Endothelial cell of umbilical vein (primary cell): ENCODE results near the gene CRTC1. TPM values are rescaled to one million over a fixed set of nuclear protein-coding genes. Genes with fewer than 3 reads are reported as not detected.

Source experiments
- BruUV-seq: library from RNA; stranded (reverse); fragments of 400-500 nt; replicated peaks from 2 replicates; lab custom pipeline; 2021; lab: Mats Ljungman, UMichigan
- CTCF ChIA-PET: fragments of 300-600, 350-600 bp; sonication (Branson Sonifier 250); formaldehyde crosslinking; loops from one replicate; lab custom pipeline; 2021; ENCODE audit warnings: antibody characterized with exemption, inconsistent platforms; lab: Charles Lee
- POLR2A ChIA-PET: fragments of 300-600, 350-600 bp; sonication (Branson Sonifier 250); formaldehyde crosslinking; loops from one replicate; lab custom pipeline; 2021; ENCODE audit warnings: antibody characterized with exemption, inconsistent platforms; lab: Charles Lee
- DNase-seq: peaks from one replicate; pipeline ENCODE4 v3.0.0-alpha.2; 2011; ENCODE audit warnings: low read depth, low spot score
- FAIRE-seq: peaks from 2 replicates; lab custom pipeline; 2011; peaks lifted over from hg19 to GRCh38; lab: Jason Lieb, UNC
- H2AFZ ChIP-seq: 2 replicates; pipeline ENCODE4 v1.6.0; 2012; ENCODE audit warnings: low read depth, low read length, control low read depth, inconsistent platforms
- H3K27ac ChIP-seq: 2 replicates; pipeline ENCODE4 v1.5.1; 2011; ENCODE audit warnings: low read depth, mild to moderate bottlenecking, control low read depth, low read length, moderate library complexity; ENCODE audit not compliant: insufficient read depth
- H3K27me3 ChIP-seq, 2 experiments: 2 replicates each; pipeline versions ENCODE4 v1.6.0 to v1.6.1; 2011; ENCODE audit warnings: low read length in 2 of 2, mixed read lengths in 1 of 2; ENCODE audit not compliant: control insufficient read depth in 2 of 2, insufficient read depth in 2 of 2
- H3K36me3 ChIP-seq, 2 experiments: 2 replicates in 1 of 2; 3 replicates in 1 of 2; pipeline ENCODE4 v1.5.1; 2011; ENCODE audit warnings: low read length in 2 of 2, mild to moderate bottlenecking in 1 of 2, moderate library complexity in 1 of 2; ENCODE audit not compliant: control insufficient read depth in 2 of 2, insufficient read depth in 2 of 2; ENCODE audit errors: extremely low read depth in 1 of 2
- H3K4me1 ChIP-seq: 3 replicates; pipeline ENCODE4 v1.5.1; 2011; ENCODE audit warnings: mild to moderate bottlenecking, low read length; ENCODE audit not compliant: control insufficient read depth, insufficient read depth; ENCODE audit errors: extremely low read depth
- H3K4me2 ChIP-seq: 2 replicates; pipeline ENCODE4 v1.6.1; 2011; ENCODE audit warnings: low read length, control low read depth, mixed read lengths; ENCODE audit not compliant: insufficient read depth
- H3K4me3 ChIP-seq, 3 experiments: fragments of 200-600 bp in 1 of 3; sonication (generic), shearing (Covaris generic) in 1 of 3; replicated peaks in 1 of 3; 2 replicates each; pipeline ENCODE4 v1.5.1; 2011 to 2016; ENCODE audit warnings: control low read depth in 3 of 3, low read length in 3 of 3, mild to moderate bottlenecking in 2 of 3, inconsistent platforms in 1 of 3, low read depth in 1 of 3, moderate library complexity in 1 of 3; ENCODE audit not compliant: insufficient read depth in 1 of 3
- H3K79me2 ChIP-seq: 2 replicates; pipeline ENCODE4 v1.6.0; 2012; ENCODE audit warnings: low read length, inconsistent platforms; ENCODE audit not compliant: control insufficient read depth, insufficient read depth
- H3K9ac ChIP-seq: replicated peaks from 2 replicates; pipeline ENCODE3; 2011; ENCODE audit warnings: low read length, control low read depth; ENCODE audit not compliant: insufficient read depth; ENCODE audit errors: extremely low read depth
- H3K9me1 ChIP-seq: replicated peaks from 3 replicates; pipeline ENCODE4 v1.6.0; 2011; ENCODE audit warnings: mild to moderate bottlenecking, low read length; ENCODE audit not compliant: control insufficient read depth, insufficient read depth; ENCODE audit errors: extremely low read depth
- H3K9me3 ChIP-seq: replicated peaks from 2 replicates; pipeline ENCODE4 v1.5.1; 2012; ENCODE audit warnings: low read length, inconsistent platforms; ENCODE audit not compliant: control insufficient read depth, insufficient read depth
- H4K20me1 ChIP-seq: replicated peaks from 2 replicates; pipeline ENCODE3; 2011; ENCODE audit warnings: mild to moderate bottlenecking, low read length; ENCODE audit not compliant: control insufficient read depth, insufficient read depth; ENCODE audit errors: extremely low read depth
- EZH2 ChIP-seq: IDR thresholded peaks from 2 replicates; pipeline ENCODE4 v1.6.1; 2012; ENCODE audit warnings: borderline replicate concordance, low read depth, mild to moderate bottlenecking, moderate library complexity, low read length, inconsistent platforms; ENCODE audit not compliant: severe bottlenecking
- FOS ChIP-seq: IDR thresholded peaks from 2 replicates; pipeline ENCODE4 v1.6.1; 2011; ENCODE audit warnings: mild to moderate bottlenecking, low read length, moderate library complexity, borderline replicate concordance; ENCODE audit not compliant: insufficient read depth
- GATA2 ChIP-seq: IDR thresholded peaks from 2 replicates; pipeline ENCODE4 v1.7.0; 2011; ENCODE audit warnings: low read depth, mild to moderate bottlenecking, moderate library complexity, mixed read lengths, low read length; ENCODE audit not compliant: insufficient read length, insufficient read depth
- JUN ChIP-seq: IDR thresholded peaks from 2 replicates; pipeline ENCODE4 v1.6.1; 2011; ENCODE audit warnings: borderline replicate concordance, low read depth; ENCODE audit not compliant: insufficient read length, insufficient read depth
- MYC ChIP-seq: IDR thresholded peaks from one replicate; pipeline ENCODE4 v1.6.1; 2011; ENCODE audit warnings: mild to moderate bottlenecking, low read depth, low read length
- POLR2A ChIP-seq: IDR thresholded peaks from 2 replicates; pipeline ENCODE4 v1.6.1; 2012; ENCODE audit warnings: low read depth, mild to moderate bottlenecking, control low read depth, low read length
- POLR2AphosphoS5 ChIP-seq: IDR thresholded peaks from 2 replicates; pipeline ENCODE4 v1.6.1; 2012; ENCODE audit warnings: low read depth, mild to moderate bottlenecking, control low read depth, low read length, moderate library complexity; ENCODE audit not compliant: insufficient read depth
- dilution Hi-C: fragments of 300-500 bp; cut with MboI; formaldehyde crosslinking; loops from one replicate; pipeline ENCODE4 v1.15.0; 2019; ENCODE audit warnings: low sequenced_read_pairs; ENCODE audit not compliant: extremely low pct_ligation_motif_present
- intact Hi-C: fragments of 100-400 bp; cut with micrococcal nuclease; formaldehyde crosslinking; loops from one replicate; pipeline ENCODE4 v1.10.0; 2022
- polyA plus RNA-seq, 4 experiments: library from polyadenylated mRNA; depleted of rRNA in 3 of 4; stranded (reverse) in 3 of 4; unstranded in 1 of 4; fragments of >200 nt; gene quantifications; 2 replicates each; pipeline versions ENCODE4 v1.2.1 to v1.2.3, GENCODE V29; 2011 to 2012; ENCODE audit warnings: missing spikeins in 1 of 4
- total RNA-seq: library from RNA; stranded (reverse); gene quantifications from 2 replicates; pipeline ENCODE4 v1.2.3, GENCODE V29; 2021
- TF ChIP-seq, protein P1 (sequence below): IDR thresholded peaks from 2 replicates; pipeline ENCODE4 v1.6.1; 2011; ENCODE audit not compliant: insufficient read depth, insufficient read length
- TF ChIP-seq, protein P2 (sequence below), 2 donors: IDR thresholded peaks; 1 replicate in 1 of 2; 2 replicates in 1 of 2; pipeline ENCODE4 v1.5.1; 2011; ENCODE audit warnings: low read length in 2 of 2, mild to moderate bottlenecking in 2 of 2, moderate library complexity in 2 of 2, control low read depth in 1 of 2, inconsistent platforms in 1 of 2, low read depth in 1 of 2; ENCODE audit not compliant: insufficient read depth in 1 of 2; ENCODE audit errors: extremely low read depth in 1 of 2

Gene CRTC1
- total and polyA plus RNA-seq, 2 donors (not counting 3 experiments of a cell fraction or from before 2014, with no cell fraction given) = 4.2 to 11.4 TPM

DNA sequence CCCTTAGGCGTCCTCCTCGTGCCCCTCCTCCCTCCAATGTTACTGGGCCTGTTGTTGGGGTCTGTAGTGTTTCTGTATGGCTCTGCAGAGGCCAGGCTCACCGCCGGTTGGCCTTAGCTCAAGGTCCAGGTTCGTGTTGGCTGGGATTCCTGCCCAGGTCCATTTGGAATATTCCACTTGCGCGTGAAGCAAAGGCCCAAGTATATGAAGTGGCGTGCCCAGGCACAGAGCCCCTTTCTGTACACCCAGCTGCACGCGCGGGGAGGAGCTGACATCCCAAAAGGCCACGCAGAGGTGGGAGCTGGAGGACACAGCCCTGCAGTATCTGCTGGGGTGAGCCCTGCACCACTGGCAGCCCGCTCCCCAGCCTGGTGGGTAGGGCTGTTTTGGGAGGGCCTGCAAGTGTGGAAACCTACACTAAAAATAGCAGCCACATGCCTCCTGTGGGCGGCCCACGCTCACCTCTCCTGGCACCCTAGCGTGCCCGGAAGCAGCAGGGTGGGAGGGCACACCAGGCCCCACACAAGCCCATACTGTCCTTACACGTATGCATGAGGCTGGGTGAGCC, 30.2 kb downstream of the CRTC1 start:
- Histone ChIP-seq H2AFZ (no peak overlapping the region), H3K9me1 (no peaks in the 10 kb centered on the region), H3K9me3 (no peaks in the 10 kb centered on the region), H3K27ac (no peak overlapping the region), H3K79me2 (no peaks in the 10 kb centered on the region), H3K4me2 (no peak overlapping the region), H3K4me3 (no peak overlapping the region), H3K36me3 (no peaks in the 10 kb centered on the region), H4K20me1 (no peaks in the 10 kb centered on the region), H3K27me3 (no peaks in the 10 kb centered on the region), H3K4me1 (peaks cover 2% of the 10 kb centered on the region), H3K9ac (no peak overlapping the region)
- POLR2A ChIA-PET = no interaction called here
- DNase-seq (no peak), FAIRE-seq (no peak)
- dilution Hi-C loops (no loop called here), intact Hi-C loops (no loop called here)
- CTCF ChIA-PET = no interaction called here
- no peak for TF ChIP-seq GATA2
- TF ChIP-seq, protein P1, sequence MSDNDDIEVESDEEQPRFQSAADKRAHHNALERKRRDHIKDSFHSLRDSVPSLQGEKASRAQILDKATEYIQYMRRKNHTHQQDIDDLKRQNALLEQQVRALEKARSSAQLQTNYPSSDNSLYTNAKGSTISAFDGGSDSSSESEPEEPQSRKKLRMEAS = no peak
- BruUV-seq = no TSS peak

DNA sequence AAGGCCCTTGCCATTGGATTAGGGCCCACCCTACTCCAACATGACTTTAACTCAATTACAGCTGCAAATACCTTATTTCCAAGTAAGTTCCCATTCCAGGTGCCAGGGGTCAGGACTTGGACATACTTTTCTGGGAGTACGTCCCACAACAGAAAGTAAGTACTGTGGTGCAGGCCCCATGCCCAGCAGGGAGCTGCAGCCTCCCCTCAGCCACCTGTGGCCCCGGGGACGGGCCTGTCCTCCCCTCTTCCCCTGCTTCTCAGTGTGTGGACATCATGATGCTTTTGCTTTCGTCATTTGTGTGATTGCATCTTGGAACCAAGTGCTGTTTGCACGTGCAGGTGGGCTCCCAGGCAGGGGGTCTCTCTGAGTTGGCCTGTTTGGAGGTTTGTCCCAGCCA, 31.9 kb downstream of the CRTC1 start:
- FAIRE-seq = no peak
- no TSS peak for BruUV-seq

More for the DNA sequence above, 31.9 kb downstream of the CRTC1 start:
- Histone ChIP-seq H3K36me3 (no peaks in the 10 kb centered on the region), H4K20me1 (no peaks in the 10 kb centered on the region), H3K4me3 (no peak overlapping the region), H2AFZ (no peak overlapping the region), H3K9me1 (no peaks in the 10 kb centered on the region), H3K27me3 (no peaks in the 10 kb centered on the region), H3K27ac (no peak overlapping the region), H3K4me2 (no peak overlapping the region), H3K9me3 (no peaks in the 10 kb centered on the region), H3K4me1 (no peaks in the 10 kb centered on the region), H3K79me2 (no peaks in the 10 kb centered on the region), H3K9ac (no peak overlapping the region)
- ChIA-PET CTCF (no interaction called here), POLR2A (no interaction called here)
- DNase-seq = no peak
- intact Hi-C loops = no loop called here
- TF ChIP-seq FOS (no peak), POLR2A (no peak), POLR2AphosphoS5 (no peak), JUN (no peak), GATA2 (no peak), MYC (no peak), EZH2 (no peak)
- TF ChIP-seq, protein P1 = no peak
- TF ChIP-seq, protein P2, sequence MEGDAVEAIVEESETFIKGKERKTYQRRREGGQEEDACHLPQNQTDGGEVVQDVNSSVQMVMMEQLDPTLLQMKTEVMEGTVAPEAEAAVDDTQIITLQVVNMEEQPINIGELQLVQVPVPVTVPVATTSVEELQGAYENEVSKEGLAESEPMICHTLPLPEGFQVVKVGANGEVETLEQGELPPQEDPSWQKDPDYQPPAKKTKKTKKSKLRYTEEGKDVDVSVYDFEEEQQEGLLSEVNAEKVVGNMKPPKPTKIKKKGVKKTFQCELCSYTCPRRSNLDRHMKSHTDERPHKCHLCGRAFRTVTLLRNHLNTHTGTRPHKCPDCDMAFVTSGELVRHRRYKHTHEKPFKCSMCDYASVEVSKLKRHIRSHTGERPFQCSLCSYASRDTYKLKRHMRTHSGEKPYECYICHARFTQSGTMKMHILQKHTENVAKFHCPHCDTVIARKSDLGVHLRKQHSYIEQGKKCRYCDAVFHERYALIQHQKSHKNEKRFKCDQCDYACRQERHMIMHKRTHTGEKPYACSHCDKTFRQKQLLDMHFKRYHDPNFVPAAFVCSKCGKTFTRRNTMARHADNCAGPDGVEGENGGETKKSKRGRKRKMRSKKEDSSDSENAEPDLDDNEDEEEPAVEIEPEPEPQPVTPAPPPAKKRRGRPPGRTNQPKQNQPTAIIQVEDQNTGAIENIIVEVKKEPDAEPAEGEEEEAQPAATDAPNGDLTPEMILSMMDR (IDR thresholded peaks at IDR 0.05; ENCODE audit: extremely low read depth in 1 of 2, insufficient read depth in 1 of 2, low read depth in 1 of 2, low read length in 2 of 2) = no peak
- dilution Hi-C loops = no loop called here
